Upper lobe of left lung (tissue), 6 donors: Measurements from ENCODE around the gene PRKAG2. TPM values are rescaled to one million over a fixed set of nuclear protein-coding genes. Genes with fewer than 3 reads are reported as not detected.

Experiments
- ATAC-seq, 2 donors: fragments of 200-7000 bp; cut with Tn5 transposase; one replicate each; pipeline ENCODE4 v1.9.1; 2022; ENCODE audit warnings: mild to moderate bottlenecking in 2 of 2, moderate library complexity in 2 of 2; ENCODE audit not compliant: low FRiP score in 2 of 2
- DNase-seq, 2 donors: peaks; one replicate each; pipeline ENCODE4 v3.0.0-alpha.2; 2019 to 2020
- H3K27ac ChIP-seq, 4 donors: fragments of 200-600 bp; sonication (generic); one replicate each; pipeline ENCODE4 v1.5.1; 2016 to 2019
- H3K27me3 ChIP-seq, 4 donors: fragments of 200-600 bp; sonication (generic); one replicate each; pipeline ENCODE4 v1.5.1; 2017 to 2019
- H3K36me3 ChIP-seq, 4 donors: fragments of 200-600 bp; sonication (generic); one replicate each; pipeline ENCODE4 v1.5.1; 2016 to 2019
- H3K4me1 ChIP-seq, 4 donors: fragments of 200-600 bp; sonication (generic); one replicate each; pipeline ENCODE4 v1.5.1; 2018 to 2019
- H3K4me3 ChIP-seq, 4 donors: fragments of 200-600 bp; sonication (generic); one replicate each; pipeline ENCODE4 v1.5.1; 2017 to 2019; ENCODE audit warnings: mild to moderate bottlenecking in 2 of 4, moderate library complexity in 1 of 4
- H3K9me3 ChIP-seq, 4 donors: fragments of 200-600 bp; sonication (generic); one replicate each; pipeline ENCODE4 v1.5.1; 2018 to 2019
- CTCF ChIP-seq, 6 experiments: fragments of 450-650 bp in 4 of 6; fragments of 200-600 bp in 2 of 6; sonication (generic) in 2 of 6; IDR thresholded peaks; one replicate each; pipeline ENCODE4 v1.5.1; 2016 to 2019; ENCODE audit warnings: antibody characterized with exemption in 6 of 6
- EP300 ChIP-seq, 4 donors: sonication (generic); formaldehyde crosslinking; IDR thresholded peaks; one replicate each; pipeline ENCODE4 v1.5.1; 2017; ENCODE audit warnings: antibody characterized with exemption in 4 of 4, control low read depth in 2 of 4
- POLR2A ChIP-seq, 4 donors: fragments of 450-650 bp; IDR thresholded peaks; one replicate each; pipeline ENCODE4 v1.5.1; 2016 to 2017; ENCODE audit warnings: antibody characterized with exemption in 4 of 4, mild to moderate bottlenecking in 2 of 4
- POLR2AphosphoS5 ChIP-seq, 2 donors: sonication (generic); formaldehyde crosslinking; IDR thresholded peaks; one replicate each; pipeline ENCODE4 v1.5.1; 2017; ENCODE audit warnings: antibody characterized with exemption in 2 of 2
- WGBS, 2 donors: methylation state at CpG; one replicate each; pipeline ENCODE4 v1.1.5; 2017 to 2018; 5-methylcytosine and 5-hydroxymethylcytosine counted together
- total RNA-seq, 6 donors: library from RNA; depleted of rRNA in 4 of 6; stranded (reverse); fragments of >200 nt in 4 of 6; gene quantifications; one replicate each; pipeline versions ENCODE4 v1.1.0 to v1.2.1, GENCODE V29; 2016 to 2021
- donor health status: DM: no; HTN: no; CAD: no; lungs with moderate emphysema.
- donor health status: DM: no; HTN: yes; CAD: no; lungs with severe emphysema.

PRKAG2 gene
- total RNA-seq, 6 donors from 2014 or later = 20.6 to 68.1 (median 29.6) TPM

- 73 to 77% methylated on average over 9 of the region's 9 CpGs for WGBS, 2 donors
- no peak overlapping the region for H3K4me3 ChIP-seq
- DNase-seq = no peak
- no peak overlapping the region for H3K27ac ChIP-seq
- no peaks in the 10 kb centered on the region for H3K27me3 ChIP-seq
- no peak for TF ChIP-seq CTCF (IDR thresholded peaks at IDR 0.05)
- no peak for TF ChIP-seq POLR2AphosphoS5 (IDR thresholded peaks at IDR 0.05)
- TF ChIP-seq EP300 (IDR thresholded peaks at IDR 0.05) = no peak
- TF ChIP-seq POLR2A (IDR thresholded peaks at IDR 0.05) = no peak
- H3K36me3 ChIP-seq = no peaks in the 10 kb centered on the region
- ATAC-seq = no peak
- no peaks in the 10 kb centered on the region for H3K9me3 ChIP-seq
- peaks cover 11 to 14% (median 13%) of the 10 kb centered on the region in 4 donors for H3K4me1 ChIP-seq
Observed at GRCh38 chr7:151732834-151733592, 143.9 kb downstream of the PRKAG2 start.

- ATAC-seq (no peak), DNase-seq (no peak)
- Histone ChIP-seq H3K27me3 (no peaks in the 10 kb centered on the region), H3K27ac (no peak overlapping the region), H3K36me3 (no peaks in the 10 kb centered on the region), H3K9me3 (no peaks in the 10 kb centered on the region), H3K4me1 (peaks cover 17 to 21% (median 20%) of the 10 kb centered on the region in 4 donors), H3K4me3 (no peak overlapping the region)
- TF ChIP-seq EP300 (IDR thresholded peaks at IDR 0.05) (no peak), POLR2AphosphoS5 (IDR thresholded peaks at IDR 0.05) (no peak), POLR2A (IDR thresholded peaks at IDR 0.05) (no peak), CTCF (IDR thresholded peaks at IDR 0.05) (no peak)
- WGBS, 2 donors = 92 to 93% methylated on average over 13 of the region's 13 CpGs
Observed at GRCh38 chr7:151732292-151732691, 144.6 kb downstream of the PRKAG2 start.

- Histone ChIP-seq H3K9me3 (no peaks in the 10 kb centered on the region), H3K27me3 (no peaks in the 10 kb centered on the region), H3K36me3 (no peaks in the 10 kb centered on the region), H3K4me1 (peaks cover 12 to 20% (median 16%) of the 10 kb centered on the region in 4 donors), H3K27ac (no peak overlapping the region), H3K4me3 (no peak overlapping the region)
- ATAC-seq (no peak), DNase-seq (no peak)
- TF ChIP-seq POLR2AphosphoS5 (IDR thresholded peaks at IDR 0.05) (no peak), CTCF (IDR thresholded peaks at IDR 0.05) (no peak), EP300 (IDR thresholded peaks at IDR 0.05) (no peak)
- 82 to 83% methylated on average over 8 of the region's 8 CpGs for WGBS, 2 donors
Observed at GRCh38 chr7:151731022-151731441, 145.9 kb downstream of the PRKAG2 start.

GRCh38 chr7:151730591-151730990 is 146.3 kb downstream of the PRKAG2 start:
- DNase-seq (no peak), ATAC-seq (no peak)
- Histone ChIP-seq H3K36me3 (no peaks in the 10 kb centered on the region), H3K27ac (no peak overlapping the region), H3K9me3 (no peaks in the 10 kb centered on the region), H3K27me3 (no peaks in the 10 kb centered on the region), H3K4me1 (peaks cover 10 to 16% (median 12%) of the 10 kb centered on the region in 4 donors), H3K4me3 (no peak overlapping the region)
- 76 to 86% methylated on average over 9 of the region's 9 CpGs for WGBS, 2 donors
- TF ChIP-seq POLR2AphosphoS5 (IDR thresholded peaks at IDR 0.05) (no peak), POLR2A (IDR thresholded peaks at IDR 0.05) (no peak), CTCF (IDR thresholded peaks at IDR 0.05) (no peak), EP300 (IDR thresholded peaks at IDR 0.05) (no peak)

- 91 to 92% methylated on average over 7 to 15 of the region's 15 CpGs for WGBS, 2 donors
- H3K36me3 ChIP-seq = no peaks in the 10 kb centered on the region
- H3K4me1 ChIP-seq = peaks cover 10 to 16% (median 12%) of the 10 kb centered on the region in 4 donors
- TF ChIP-seq POLR2AphosphoS5 (IDR thresholded peaks at IDR 0.05) (no peak), POLR2A (IDR thresholded peaks at IDR 0.05) (no peak), EP300 (IDR thresholded peaks at IDR 0.05) (no peak), CTCF (IDR thresholded peaks at IDR 0.05) (no peak)
- H3K4me3 ChIP-seq = no peak overlapping the region
- H3K27ac ChIP-seq = no peak overlapping the region
- no peak for ATAC-seq
- H3K27me3 ChIP-seq = no peaks in the 10 kb centered on the region
- no peaks in the 10 kb centered on the region for H3K9me3 ChIP-seq
- DNase-seq = peak in 1 of 2 donors; percentile 56
Observed at GRCh38 chr7:151729521-151729921, 147.4 kb downstream of the PRKAG2 start.
